ENCODE results near the gene LTBP4.

LTBP4 gene

GRCh38 chr19:40604171-40604646 is 3.0 kb downstream of the LTBP4 start:
- Histone ChIP-seq H3K9ac (ENCODE audit: low read depth in 1 of 2, low read length in 2 of 2) (peak overlapping the region; percentile 60 to 86), H3K4me1 (ENCODE audit: control insufficient read depth in 2 of 2, insufficient read depth in 2 of 2, low read length in 2 of 2) (peaks cover 69 to 71% of the 10 kb centered on the region in 2 donors), H3K27ac (ENCODE audit: low read depth in 2 of 2, low read length in 2 of 2) (peak overlapping the region; percentile 97), H3K27me3 (ENCODE audit: control insufficient read depth in 2 of 2, insufficient read depth in 2 of 2, low read length in 2 of 2) (peaks cover 8 to 11% of the 10 kb centered on the region in 2 donors), H3K4me3 (ENCODE audit: low read length in 2 of 2) (peak overlapping the region; percentile 74 to 80), H3K9me3 (ENCODE audit: control insufficient read depth in 2 of 2, low read length in 2 of 2) (no peaks in the 10 kb centered on the region), H3K36me3 (ENCODE audit: control insufficient read depth in 2 of 2, insufficient read depth in 2 of 2, low read length in 2 of 2) (no peaks in the 10 kb centered on the region)

DNA sequence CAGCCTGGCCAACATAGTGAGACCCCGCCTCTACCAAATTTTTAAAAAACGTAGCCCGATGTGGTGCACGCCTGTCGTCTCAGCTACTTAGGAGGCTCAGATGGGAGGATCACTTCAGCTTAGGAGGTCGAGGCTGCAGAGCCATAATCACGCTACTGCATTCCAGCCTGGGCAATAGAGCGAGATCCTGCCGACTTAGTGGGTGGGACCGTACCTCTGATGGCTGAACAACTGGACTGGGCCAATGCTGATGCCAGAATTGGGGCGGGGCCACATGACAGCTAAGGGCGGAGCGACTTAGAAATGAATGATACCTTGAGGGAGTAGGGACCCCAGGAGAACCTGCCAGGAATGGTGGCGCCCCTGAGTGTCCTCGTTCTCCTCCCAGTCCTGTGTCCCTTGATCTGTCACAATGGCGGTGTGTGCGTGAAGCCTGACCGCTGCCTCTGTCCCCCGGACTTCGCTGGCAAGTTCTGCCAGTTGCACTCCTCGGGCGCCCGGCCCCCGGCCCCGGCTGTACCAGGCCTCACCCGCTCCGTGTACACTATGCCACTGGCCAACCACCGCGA is 3.6 kb downstream of the LTBP4 start:
- Histone ChIP-seq H3K4me3 (ENCODE audit: low read length in 2 of 2) (peak overlapping the region; percentile 74 to 80), H3K9ac (ENCODE audit: low read depth in 1 of 2, low read length in 2 of 2) (peak overlapping the region; percentile 76 to 86)

DNA sequence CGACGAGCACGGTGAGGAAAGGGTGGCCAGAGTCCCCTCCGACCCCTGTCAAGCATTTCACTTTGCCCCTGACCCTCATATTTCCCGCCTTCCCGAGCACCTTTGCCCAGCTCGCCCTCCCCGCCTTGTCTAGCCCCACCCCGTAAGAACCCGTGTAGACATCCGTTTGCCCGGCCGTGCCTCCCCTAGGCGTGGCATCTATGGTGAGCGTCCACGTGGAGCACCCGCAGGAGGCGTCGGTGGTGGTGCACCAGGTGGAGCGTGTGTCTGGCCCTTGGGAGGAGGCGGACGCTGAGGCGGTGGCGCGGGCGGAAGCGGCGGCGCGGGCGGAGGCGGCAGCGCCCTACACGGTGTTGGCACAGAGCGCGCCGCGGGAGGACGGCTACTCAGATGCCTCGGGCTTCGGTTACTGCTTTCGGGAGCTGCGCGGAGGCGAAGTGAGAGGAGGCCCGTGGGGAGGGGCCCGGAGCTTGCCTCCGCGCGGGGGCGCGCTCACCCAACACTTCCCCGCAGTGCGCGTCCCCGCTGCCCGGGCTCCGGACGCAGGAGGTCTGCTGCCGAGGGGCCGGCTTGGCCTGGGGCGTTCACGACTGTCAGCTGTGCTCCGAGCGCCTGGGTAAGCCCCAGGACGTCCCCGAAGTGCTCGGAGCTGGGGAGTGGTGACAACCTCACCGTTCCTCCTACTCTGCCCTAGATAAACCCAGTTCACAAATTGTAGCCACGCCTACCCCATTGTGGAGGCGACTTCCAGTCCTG is 4.2 kb downstream of the LTBP4 start:
- Histone ChIP-seq H3K4me1 (ENCODE audit: control insufficient read depth in 2 of 2, insufficient read depth in 2 of 2, low read length in 2 of 2) (peaks cover 73 to 76% of the 10 kb centered on the region in 2 donors), H3K9ac (ENCODE audit: low read depth in 1 of 2, low read length in 2 of 2) (peak overlapping the region; percentile 76 to 86), H3K27me3 (ENCODE audit: control insufficient read depth in 2 of 2, insufficient read depth in 2 of 2, low read length in 2 of 2) (peaks cover 4 to 5% of the 10 kb centered on the region in 2 donors), H3K4me3 (ENCODE audit: low read length in 2 of 2) (peak overlapping the region; percentile 74 to 80), H3K27ac (ENCODE audit: low read depth in 2 of 2, low read length in 2 of 2) (peak overlapping the region; percentile 97), H3K36me3 (ENCODE audit: control insufficient read depth in 2 of 2, insufficient read depth in 2 of 2, low read length in 2 of 2) (no peaks in the 10 kb centered on the region), H3K9me3 (ENCODE audit: control insufficient read depth in 2 of 2, low read length in 2 of 2) (no peaks in the 10 kb centered on the region)

More for the DNA sequence above, 3.6 kb downstream of the LTBP4 start:
- Histone ChIP-seq H3K36me3 (ENCODE audit: control insufficient read depth in 2 of 2, insufficient read depth in 2 of 2, low read length in 2 of 2) (no peaks in the 10 kb centered on the region), H3K27me3 (ENCODE audit: control insufficient read depth in 2 of 2, insufficient read depth in 2 of 2, low read length in 2 of 2) (peaks cover 6 to 8% of the 10 kb centered on the region in 2 donors), H3K4me1 (ENCODE audit: control insufficient read depth in 2 of 2, insufficient read depth in 2 of 2, low read length in 2 of 2) (peaks cover 71 to 73% of the 10 kb centered on the region in 2 donors), H3K27ac (ENCODE audit: low read depth in 2 of 2, low read length in 2 of 2) (peak overlapping the region; percentile 97), H3K9me3 (ENCODE audit: control insufficient read depth in 2 of 2, low read length in 2 of 2) (no peaks in the 10 kb centered on the region)

GRCh38 chr19:40607311-40608239 is 6.4 kb downstream of the LTBP4 start:
- peaks cover 68 to 70% of the 10 kb centered on the region in 2 donors for H3K4me1 ChIP-seq (ENCODE audit: control insufficient read depth in 2 of 2, insufficient read depth in 2 of 2, low read length in 2 of 2)
- H3K36me3 ChIP-seq (ENCODE audit: control insufficient read depth in 2 of 2, insufficient read depth in 2 of 2, low read length in 2 of 2), result no peaks in the 10 kb centered on the region
- H3K9ac ChIP-seq (ENCODE audit: low read depth in 1 of 2, low read length in 2 of 2), result peak overlapping the region in 1 of 2 donors; percentile 44
- H3K27me3 ChIP-seq (ENCODE audit: control insufficient read depth in 2 of 2, insufficient read depth in 2 of 2, low read length in 2 of 2), result no peaks in the 10 kb centered on the region
- peak overlapping the region; percentile 97 for H3K27ac ChIP-seq (ENCODE audit: low read depth in 2 of 2, low read length in 2 of 2)
- H3K4me3 ChIP-seq (ENCODE audit: low read length in 2 of 2), result peak overlapping the region; percentile 27 to 31
- H3K9me3 ChIP-seq (ENCODE audit: control insufficient read depth in 2 of 2, low read length in 2 of 2), result no peaks in the 10 kb centered on the region

DNA sequence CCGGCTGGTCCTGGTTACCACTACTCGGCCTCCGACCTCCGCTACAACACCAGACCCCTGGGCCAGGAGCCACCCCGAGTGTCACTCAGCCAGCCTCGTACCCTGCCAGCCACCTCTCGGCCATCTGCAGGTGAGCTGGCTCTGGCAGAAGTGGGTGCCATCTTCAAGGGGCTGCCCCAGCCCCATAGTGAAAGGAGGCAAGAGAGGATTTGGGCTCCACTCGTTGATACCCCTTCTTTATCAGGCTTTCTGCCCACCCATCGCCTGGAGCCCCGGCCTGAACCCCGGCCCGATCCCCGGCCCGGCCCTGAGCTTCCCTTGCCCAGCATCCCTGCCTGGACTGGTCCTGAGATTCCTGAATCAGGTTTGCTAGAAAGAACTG is 7.1 kb downstream of the LTBP4 start:
- H3K4me1 ChIP-seq (ENCODE audit: control insufficient read depth in 2 of 2, insufficient read depth in 2 of 2, low read length in 2 of 2), result peaks cover 62 to 64% of the 10 kb centered on the region in 2 donors
- H3K36me3 ChIP-seq (ENCODE audit: control insufficient read depth in 2 of 2, insufficient read depth in 2 of 2, low read length in 2 of 2), result no peaks in the 10 kb centered on the region
- H3K27ac ChIP-seq (ENCODE audit: low read depth in 2 of 2, low read length in 2 of 2), result peak overlapping the region; percentile 97
- no peaks in the 10 kb centered on the region for H3K27me3 ChIP-seq (ENCODE audit: control insufficient read depth in 2 of 2, insufficient read depth in 2 of 2, low read length in 2 of 2)
- peak overlapping the region in 1 of 2 donors; percentile 44 for H3K9ac ChIP-seq (ENCODE audit: low read depth in 1 of 2, low read length in 2 of 2)
- no peaks in the 10 kb centered on the region for H3K9me3 ChIP-seq (ENCODE audit: control insufficient read depth in 2 of 2, low read length in 2 of 2)
- peak overlapping the region in 1 of 2 donors; percentile 27 for H3K4me3 ChIP-seq (ENCODE audit: low read length in 2 of 2)

- H3K27me3 ChIP-seq (ENCODE audit: control insufficient read depth in 2 of 2, insufficient read depth in 2 of 2, low read length in 2 of 2), result no peaks in the 10 kb centered on the region
Observed at GRCh38 chr19:40608957-40609356, 7.8 kb downstream of the LTBP4 start.

GRCh38 chr19:40609561-40610395 is 8.6 kb downstream of the LTBP4 start:
- Histone ChIP-seq H3K36me3 (ENCODE audit: control insufficient read depth in 2 of 2, insufficient read depth in 2 of 2, low read length in 2 of 2) (no peaks in the 10 kb centered on the region), H3K9me3 (ENCODE audit: control insufficient read depth in 2 of 2, low read length in 2 of 2) (no peaks in the 10 kb centered on the region), H3K9ac (ENCODE audit: low read depth in 1 of 2, low read length in 2 of 2) (peak overlapping the region; percentile 75 to 82), H3K4me3 (ENCODE audit: low read length in 2 of 2) (peak overlapping the region; percentile 64 to 71), H3K4me1 (ENCODE audit: control insufficient read depth in 2 of 2, insufficient read depth in 2 of 2, low read length in 2 of 2) (peaks cover 50 to 57% of the 10 kb centered on the region in 2 donors), H3K27me3 (ENCODE audit: control insufficient read depth in 2 of 2, insufficient read depth in 2 of 2, low read length in 2 of 2) (no peaks in the 10 kb centered on the region), H3K27ac (ENCODE audit: low read depth in 2 of 2, low read length in 2 of 2) (peak overlapping the region; percentile 92)

More at GRCh38 chr19:40608957-40609356, 7.8 kb downstream of the LTBP4 start:
- Histone ChIP-seq H3K36me3 (ENCODE audit: control insufficient read depth in 2 of 2, insufficient read depth in 2 of 2, low read length in 2 of 2) (no peaks in the 10 kb centered on the region), H3K4me1 (ENCODE audit: control insufficient read depth in 2 of 2, insufficient read depth in 2 of 2, low read length in 2 of 2) (peaks cover 58 to 65% of the 10 kb centered on the region in 2 donors), H3K9ac (ENCODE audit: low read depth in 1 of 2, low read length in 2 of 2) (peak overlapping the region; percentile 75 to 82), H3K27ac (ENCODE audit: low read depth in 2 of 2, low read length in 2 of 2) (peak overlapping the region in 1 of 2 donors; percentile 92), H3K9me3 (ENCODE audit: control insufficient read depth in 2 of 2, low read length in 2 of 2) (no peaks in the 10 kb centered on the region), H3K4me3 (ENCODE audit: low read length in 2 of 2) (peak overlapping the region; percentile 64 to 66)

DNA sequence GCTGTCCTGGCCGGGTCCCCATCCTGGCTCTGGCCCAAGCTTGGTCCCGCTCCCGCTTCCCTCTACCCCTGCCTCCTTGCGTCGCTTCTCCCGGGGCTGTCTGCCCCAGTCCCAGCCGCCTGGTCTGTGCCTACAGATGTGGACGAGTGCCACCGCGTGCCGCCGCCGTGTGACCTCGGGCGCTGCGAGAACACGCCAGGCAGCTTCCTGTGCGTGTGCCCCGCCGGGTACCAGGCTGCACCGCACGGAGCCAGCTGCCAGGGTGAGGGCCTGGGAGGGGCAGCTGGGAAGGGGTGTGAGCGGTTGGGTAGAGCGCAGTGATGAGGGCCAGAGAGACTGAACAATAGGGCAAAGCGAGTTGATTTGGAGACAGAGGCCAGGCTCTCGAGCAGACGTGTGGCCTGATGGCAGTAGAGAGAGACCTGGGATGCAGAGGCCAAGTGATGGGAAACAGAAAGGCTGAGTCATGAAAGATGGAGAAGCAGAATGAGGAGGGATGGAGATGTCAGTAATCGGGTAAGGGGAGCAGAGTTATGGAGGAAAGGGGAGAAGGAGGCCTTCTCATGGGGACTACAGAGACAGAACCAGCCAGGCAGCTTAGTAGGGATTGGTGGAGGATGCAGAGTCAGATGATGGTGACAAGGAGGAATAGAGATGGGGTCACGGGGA is 9.4 kb downstream of the LTBP4 start:
- Histone ChIP-seq H3K9ac (ENCODE audit: low read depth in 1 of 2, low read length in 2 of 2) (peak overlapping the region; percentile 63 to 79), H3K4me3 (ENCODE audit: low read length in 2 of 2) (peak overlapping the region; percentile 64 to 71), H3K27me3 (ENCODE audit: control insufficient read depth in 2 of 2, insufficient read depth in 2 of 2, low read length in 2 of 2) (no peaks in the 10 kb centered on the region), H3K27ac (ENCODE audit: low read depth in 2 of 2, low read length in 2 of 2) (peak overlapping the region; percentile 92), H3K4me1 (ENCODE audit: control insufficient read depth in 2 of 2, insufficient read depth in 2 of 2, low read length in 2 of 2) (peaks cover 46 to 55% of the 10 kb centered on the region in 2 donors), H3K36me3 (ENCODE audit: control insufficient read depth in 2 of 2, insufficient read depth in 2 of 2, low read length in 2 of 2) (no peaks in the 10 kb centered on the region), H3K9me3 (ENCODE audit: control insufficient read depth in 2 of 2, low read length in 2 of 2) (no peaks in the 10 kb centered on the region)

DNA sequence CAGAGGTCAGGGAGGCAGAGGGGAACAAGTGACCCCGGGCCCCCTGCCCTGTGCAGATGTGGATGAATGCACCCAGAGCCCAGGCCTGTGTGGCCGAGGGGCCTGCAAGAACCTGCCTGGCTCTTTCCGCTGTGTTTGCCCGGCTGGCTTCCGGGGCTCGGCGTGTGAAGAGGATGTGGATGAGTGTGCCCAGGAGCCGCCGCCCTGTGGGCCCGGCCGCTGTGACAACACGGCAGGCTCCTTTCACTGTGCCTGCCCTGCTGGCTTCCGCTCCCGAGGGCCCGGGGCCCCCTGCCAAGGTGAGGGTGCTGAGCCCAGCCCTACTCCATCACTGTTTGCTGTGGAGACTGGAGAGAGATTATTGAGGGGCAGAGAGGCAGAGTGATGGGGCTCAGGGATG is 9.9 kb downstream of the LTBP4 start:
- H3K36me3 ChIP-seq (ENCODE audit: control insufficient read depth in 2 of 2, insufficient read depth in 2 of 2, low read length in 2 of 2), result no peaks in the 10 kb centered on the region
- no peaks in the 10 kb centered on the region for H3K27me3 ChIP-seq (ENCODE audit: control insufficient read depth in 2 of 2, insufficient read depth in 2 of 2, low read length in 2 of 2)
- no peaks in the 10 kb centered on the region for H3K9me3 ChIP-seq (ENCODE audit: control insufficient read depth in 2 of 2, low read length in 2 of 2)
- peak overlapping the region; percentile 92 for H3K27ac ChIP-seq (ENCODE audit: low read depth in 2 of 2, low read length in 2 of 2)
- H3K9ac ChIP-seq (ENCODE audit: low read depth in 1 of 2, low read length in 2 of 2), result peak overlapping the region; percentile 63 to 79
- H3K4me3 ChIP-seq (ENCODE audit: low read length in 2 of 2), result peak overlapping the region in 1 of 2 donors; percentile 71
- peaks cover 41 to 54% of the 10 kb centered on the region in 2 donors for H3K4me1 ChIP-seq (ENCODE audit: control insufficient read depth in 2 of 2, insufficient read depth in 2 of 2, low read length in 2 of 2)
